KMS-11 (cell line): Measurements from ENCODE around the gene R3HDM4.
A peak's percentile ranks its signal among the peaks of the same experiment; 100 is the strongest.

Source experiments
- H2AFZ ChIP-seq: fragments of 200-600 bp; sonication (generic); 2 replicates; pipeline ENCODE4 v1.6.1; 2016; ENCODE audit warnings: antibody characterized with exemption, mixed run types, low read depth
- H3K27ac ChIP-seq: fragments of 200-600 bp; sonication (generic); 2 replicates; pipeline ENCODE4 v1.6.1; 2016; ENCODE audit warnings: mild to moderate bottlenecking, mixed run types
- H3K27me3 ChIP-seq: fragments of 200-600 bp; sonication (generic); 2 replicates; pipeline ENCODE4 v1.6.1; 2017; ENCODE audit warnings: mild to moderate bottlenecking, low read depth, mixed run types, moderate library complexity; ENCODE audit not compliant: insufficient read depth
- H3K36me3 ChIP-seq: fragments of 200-600 bp; sonication (generic); 2 replicates; pipeline ENCODE4 v1.6.1; 2017; ENCODE audit warnings: mild to moderate bottlenecking, mixed run types; ENCODE audit not compliant: insufficient read depth
- H3K4me1 ChIP-seq: fragments of 200-600 bp; sonication (generic); 2 replicates; pipeline ENCODE4 v1.6.1; 2016; ENCODE audit warnings: mild to moderate bottlenecking, low read depth, mixed run types; ENCODE audit not compliant: poor library complexity, severe bottlenecking
- H3K4me2 ChIP-seq: fragments of 200-600 bp; sonication (generic); 2 replicates; pipeline ENCODE4 v1.7.0; 2016; ENCODE audit warnings: mild to moderate bottlenecking, mixed run types
- H3K4me3 ChIP-seq: fragments of 200-600 bp; sonication (generic); IDR thresholded peaks from 2 replicates; pipeline ENCODE4 v1.6.1; 2017; ENCODE audit warnings: low read depth, low read length, mixed read lengths; ENCODE audit not compliant: insufficient read depth
- H3K79me2 ChIP-seq: fragments of 200-600 bp; sonication (generic); 2 replicates; pipeline ENCODE4 v1.6.1; 2016; ENCODE audit warnings: low read depth, mixed run types; ENCODE audit not compliant: insufficient read depth
- H3K9ac ChIP-seq: fragments of 200-600 bp; sonication (generic); 2 replicates; pipeline ENCODE4 v1.6.1; 2016; ENCODE audit warnings: mild to moderate bottlenecking, mixed run types
- H4K20me1 ChIP-seq: fragments of 200-600 bp; sonication (generic); 2 replicates; pipeline ENCODE4 v1.6.1; 2016; ENCODE audit warnings: mild to moderate bottlenecking, mixed run types; ENCODE audit not compliant: insufficient read depth
- TF ChIP-seq, protein P1 (sequence below): fragments of 200-600 bp; sonication (generic); conservative IDR thresholded peaks from 2 replicates; pipeline ENCODE4 v1.6.1; 2017; ENCODE audit warnings: low read depth, mild to moderate bottlenecking, antibody characterized with exemption, low read length, moderate library complexity, mixed read lengths

R3HDM4 gene

DNA sequence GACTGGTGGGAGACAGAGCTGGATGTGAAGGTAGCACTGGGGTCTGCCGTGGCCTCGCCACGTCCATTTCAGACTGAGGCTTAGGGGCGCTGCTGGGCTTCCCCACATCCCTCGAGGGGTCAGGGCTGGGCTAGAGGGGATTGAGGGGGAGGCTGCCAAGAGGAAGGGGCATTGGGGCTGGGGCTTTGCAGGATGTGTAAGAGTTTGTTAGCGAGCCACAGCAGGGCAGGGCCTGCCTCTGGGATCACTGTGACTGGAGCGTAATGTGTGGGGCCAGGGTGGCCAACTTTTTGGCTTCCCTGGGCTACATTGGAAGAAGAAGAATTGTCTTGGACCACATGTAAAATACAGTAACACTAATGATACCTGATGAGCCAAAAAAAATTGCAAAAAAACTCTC, 26.9 kb upstream of the R3HDM4 start:
- no peaks in the 10 kb centered on the region for H3K27me3 ChIP-seq
- H3K4me3 ChIP-seq, result no peak overlapping the region
- H3K79me2 ChIP-seq, result no peaks in the 10 kb centered on the region; the same call in 1 of the 2 replicates
- H2AFZ ChIP-seq, result no peak overlapping the region
- H3K27ac ChIP-seq, result peak overlapping the region; percentile 43; the same call in 1 of the 2 replicates
- H3K4me1 ChIP-seq, result peaks cover 15% of the 10 kb centered on the region
- no peaks in the 10 kb centered on the region for H3K36me3 ChIP-seq
- peak overlapping the region; percentile 43; the same call in 1 of the 2 replicates for H3K4me2 ChIP-seq
- H4K20me1 ChIP-seq, result no peaks in the 10 kb centered on the region
- TF ChIP-seq, protein P1, sequence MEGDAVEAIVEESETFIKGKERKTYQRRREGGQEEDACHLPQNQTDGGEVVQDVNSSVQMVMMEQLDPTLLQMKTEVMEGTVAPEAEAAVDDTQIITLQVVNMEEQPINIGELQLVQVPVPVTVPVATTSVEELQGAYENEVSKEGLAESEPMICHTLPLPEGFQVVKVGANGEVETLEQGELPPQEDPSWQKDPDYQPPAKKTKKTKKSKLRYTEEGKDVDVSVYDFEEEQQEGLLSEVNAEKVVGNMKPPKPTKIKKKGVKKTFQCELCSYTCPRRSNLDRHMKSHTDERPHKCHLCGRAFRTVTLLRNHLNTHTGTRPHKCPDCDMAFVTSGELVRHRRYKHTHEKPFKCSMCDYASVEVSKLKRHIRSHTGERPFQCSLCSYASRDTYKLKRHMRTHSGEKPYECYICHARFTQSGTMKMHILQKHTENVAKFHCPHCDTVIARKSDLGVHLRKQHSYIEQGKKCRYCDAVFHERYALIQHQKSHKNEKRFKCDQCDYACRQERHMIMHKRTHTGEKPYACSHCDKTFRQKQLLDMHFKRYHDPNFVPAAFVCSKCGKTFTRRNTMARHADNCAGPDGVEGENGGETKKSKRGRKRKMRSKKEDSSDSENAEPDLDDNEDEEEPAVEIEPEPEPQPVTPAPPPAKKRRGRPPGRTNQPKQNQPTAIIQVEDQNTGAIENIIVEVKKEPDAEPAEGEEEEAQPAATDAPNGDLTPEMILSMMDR, result no peak
- H3K9ac ChIP-seq, result no peak overlapping the region

- Histone ChIP-seq H3K27me3 (no peaks in the 10 kb centered on the region), H3K9ac (no peak overlapping the region), H3K79me2 (no peaks in the 10 kb centered on the region), H3K27ac (no peak overlapping the region), H4K20me1 (no peaks in the 10 kb centered on the region), H3K4me1 (peaks cover 15% of the 10 kb centered on the region), H3K36me3 (no peaks in the 10 kb centered on the region), H2AFZ (no peak overlapping the region), H3K4me3 (no peak overlapping the region), H3K4me2 (no peak overlapping the region)
- TF ChIP-seq, protein P1, result no peak
Measured at GRCh38 chr19:939439-939838, 26.4 kb upstream of the R3HDM4 start.

DNA sequence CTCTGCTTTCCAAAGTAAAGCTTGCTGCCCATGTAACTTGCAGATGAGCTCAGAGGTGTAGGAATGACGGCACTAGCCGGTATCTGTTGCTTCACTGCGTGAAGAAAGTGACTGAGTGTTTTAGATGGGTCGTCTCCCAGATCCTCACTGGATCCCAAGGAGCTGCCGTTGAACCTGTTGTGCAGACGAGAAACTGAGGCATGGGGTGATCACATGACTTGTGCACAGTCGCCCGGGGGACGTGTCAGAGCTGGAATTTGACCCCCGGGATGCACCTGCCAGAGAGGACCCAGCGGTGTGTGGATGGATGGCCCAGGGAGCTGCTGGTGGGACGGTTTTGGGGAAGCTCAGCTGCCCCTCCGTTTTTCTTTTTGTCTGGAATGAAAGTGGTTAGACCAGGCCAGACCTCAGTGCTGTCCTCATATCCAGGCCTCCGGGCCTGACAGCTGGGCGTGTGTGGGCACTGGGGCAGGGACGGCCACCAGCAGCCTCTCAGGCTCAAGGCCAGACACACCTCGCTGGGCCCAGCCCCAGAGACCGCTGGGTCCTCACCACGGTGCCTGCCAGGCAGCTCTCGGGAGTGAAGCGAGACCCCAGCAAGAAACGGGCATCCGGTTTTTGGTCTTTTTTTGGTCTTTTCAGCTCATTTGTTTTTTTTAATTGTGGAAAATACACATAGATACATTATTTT, 25.4 kb upstream of the R3HDM4 start:
- Histone ChIP-seq H3K4me1 (peaks cover 15% of the 10 kb centered on the region), H3K27ac (no peak overlapping the region), H4K20me1 (no peaks in the 10 kb centered on the region), H3K27me3 (no peaks in the 10 kb centered on the region), H2AFZ (no peak overlapping the region), H3K4me2 (no peak overlapping the region), H3K9ac (no peak overlapping the region), H3K4me3 (no peak overlapping the region), H3K36me3 (no peaks in the 10 kb centered on the region), H3K79me2 (no peaks in the 10 kb centered on the region)
- TF ChIP-seq, protein P1, result no peak

GRCh38 chr19:937259-937694, 24.3 kb upstream of the R3HDM4 start:
- Histone ChIP-seq H3K4me2 (no peak overlapping the region), H3K27ac (no peak overlapping the region), H3K79me2 (no peaks in the 10 kb centered on the region), H3K4me3 (no peak overlapping the region), H2AFZ (no peak overlapping the region), H3K4me1 (peaks cover 15% of the 10 kb centered on the region), H3K36me3 (no peaks in the 10 kb centered on the region), H3K27me3 (no peaks in the 10 kb centered on the region), H4K20me1 (no peaks in the 10 kb centered on the region), H3K9ac (no peak overlapping the region)
- TF ChIP-seq, protein P1, result no peak
